Body of pancreas (tissue), 4 donors: ENCODE data around the gene EEPD1.

ENCODE experiments used
- POLR2A ChIP-seq, 3 donors: fragments of 450-650 bp; IDR thresholded peaks; one replicate each; pipeline ENCODE4 v1.6.1; 2016; ENCODE audit warnings: antibody characterized with exemption in 3 of 3, mild to moderate bottlenecking in 2 of 3
- TF ChIP-seq, protein P1 (sequence below), 7 experiments: fragments of 450-650 bp in 4 of 7; fragments of 200-600 bp in 3 of 7; sonication (generic) in 3 of 7; IDR thresholded peaks; one replicate each; pipeline ENCODE4 v1.5.1; 2016 to 2019; ENCODE audit warnings: antibody characterized with exemption in 7 of 7

DNA sequence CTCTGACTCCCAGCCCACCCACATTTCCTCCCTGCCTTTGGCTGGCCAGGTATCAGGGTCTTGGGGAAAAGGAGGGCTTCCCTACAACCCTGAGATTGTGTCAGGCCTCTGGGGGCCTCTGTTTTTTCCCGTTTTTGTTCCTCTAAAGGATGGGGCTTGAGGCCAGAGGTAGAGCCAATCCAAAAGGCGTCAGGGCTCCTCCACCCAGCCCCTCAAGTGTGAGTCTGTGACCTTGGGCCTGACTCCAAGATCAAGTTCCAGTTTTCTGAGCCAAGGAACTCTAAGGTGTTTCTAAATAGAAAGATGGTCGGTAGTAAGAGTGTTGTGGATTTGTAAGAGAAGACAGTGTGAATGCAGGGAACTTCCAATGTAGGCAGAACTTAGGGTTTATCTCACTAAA, 6.6 kb downstream of the EEPD1 start:
- TF ChIP-seq, protein P1, sequence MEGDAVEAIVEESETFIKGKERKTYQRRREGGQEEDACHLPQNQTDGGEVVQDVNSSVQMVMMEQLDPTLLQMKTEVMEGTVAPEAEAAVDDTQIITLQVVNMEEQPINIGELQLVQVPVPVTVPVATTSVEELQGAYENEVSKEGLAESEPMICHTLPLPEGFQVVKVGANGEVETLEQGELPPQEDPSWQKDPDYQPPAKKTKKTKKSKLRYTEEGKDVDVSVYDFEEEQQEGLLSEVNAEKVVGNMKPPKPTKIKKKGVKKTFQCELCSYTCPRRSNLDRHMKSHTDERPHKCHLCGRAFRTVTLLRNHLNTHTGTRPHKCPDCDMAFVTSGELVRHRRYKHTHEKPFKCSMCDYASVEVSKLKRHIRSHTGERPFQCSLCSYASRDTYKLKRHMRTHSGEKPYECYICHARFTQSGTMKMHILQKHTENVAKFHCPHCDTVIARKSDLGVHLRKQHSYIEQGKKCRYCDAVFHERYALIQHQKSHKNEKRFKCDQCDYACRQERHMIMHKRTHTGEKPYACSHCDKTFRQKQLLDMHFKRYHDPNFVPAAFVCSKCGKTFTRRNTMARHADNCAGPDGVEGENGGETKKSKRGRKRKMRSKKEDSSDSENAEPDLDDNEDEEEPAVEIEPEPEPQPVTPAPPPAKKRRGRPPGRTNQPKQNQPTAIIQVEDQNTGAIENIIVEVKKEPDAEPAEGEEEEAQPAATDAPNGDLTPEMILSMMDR (IDR thresholded peaks at IDR 0.05) = no peak
- TF ChIP-seq POLR2A (IDR thresholded peaks at IDR 0.05) = no peak
